Prostate gland (tissue), 2 donors: ENCODE data around the gene TM4SF18. TPM values are rescaled to one million over a fixed set of nuclear protein-coding genes. Genes with fewer than 3 reads are reported as not detected.
A peak's percentile ranks its signal among the peaks of the same experiment; 100 is the strongest.

Source experiments
- DNase-seq: peaks from one replicate; pipeline ENCODE4 v3.0.0-alpha.2; 2019; ENCODE audit warnings: low spot score
- H3K27ac ChIP-seq, 2 donors: fragments of 200-600 bp; sonication (generic); 2 replicates each; pipeline ENCODE4 v1.5.1; 2017 to 2019
- H3K27me3 ChIP-seq: fragments of 200-600 bp; sonication (generic); replicated peaks from 2 replicates; pipeline ENCODE4 v1.5.1; 2019; ENCODE audit not compliant: insufficient read depth
- H3K36me3 ChIP-seq, 2 donors: fragments of 200-600 bp; sonication (generic); 1 replicate in 1 of 2; 2 replicates in 1 of 2; pipeline versions ENCODE4 v1.5.1 to v1.8.1; 2017 to 2019
- H3K4me1 ChIP-seq: fragments of 200-600 bp; sonication (generic); replicated peaks from 2 replicates; pipeline ENCODE4 v1.5.1; 2019
- H3K4me3 ChIP-seq, 2 donors: fragments of 200-600 bp; sonication (generic); 2 replicates each; pipeline ENCODE4 v1.5.1; 2017 to 2019
- H3K9me3 ChIP-seq: fragments of 200-600 bp; sonication (generic); 2 replicates; pipeline ENCODE4 v1.5.1; 2017
- POLR2A ChIP-seq: fragments of 450-650 bp; IDR thresholded peaks from one replicate; pipeline ENCODE4 v1.6.1; 2016; ENCODE audit warnings: antibody characterized with exemption, mild to moderate bottlenecking
- POLR2AphosphoS5 ChIP-seq: sonication (generic); formaldehyde crosslinking; IDR thresholded peaks from one replicate; pipeline ENCODE4 v1.6.1; 2017; ENCODE audit warnings: antibody characterized with exemption
- WGBS: methylation state at CpG from one replicate; pipeline ENCODE4 v1.1.5; 2018; 5-methylcytosine and 5-hydroxymethylcytosine counted together
- intact Hi-C: fragments of 100-400 bp; cut with DNase I; formaldehyde crosslinking; loops from one replicate; pipeline ENCODE4 v1.14.2; 2022
- total RNA-seq, 2 donors: library from RNA; depleted of rRNA; stranded (reverse); fragments of >200 nt; gene quantifications; one replicate each; pipeline ENCODE4 v1.1.0, GENCODE V29; 2016
- TF ChIP-seq, protein P1 (sequence below), 4 experiments: fragments of 200-600 bp in 2 of 4; fragments of 450-650 bp in 2 of 4; sonication (generic) in 2 of 4; IDR thresholded peaks; 1 replicate in 3 of 4; 2 replicates in 1 of 4; pipeline ENCODE4 v1.5.1; 2016 to 2019; ENCODE audit warnings: antibody characterized with exemption in 4 of 4, mild to moderate bottlenecking in 2 of 4, moderate library complexity in 2 of 4

TM4SF18 gene
- total RNA-seq, 2 donors from 2014 or later, result 4.3 to 4.9 TPM

DNA sequence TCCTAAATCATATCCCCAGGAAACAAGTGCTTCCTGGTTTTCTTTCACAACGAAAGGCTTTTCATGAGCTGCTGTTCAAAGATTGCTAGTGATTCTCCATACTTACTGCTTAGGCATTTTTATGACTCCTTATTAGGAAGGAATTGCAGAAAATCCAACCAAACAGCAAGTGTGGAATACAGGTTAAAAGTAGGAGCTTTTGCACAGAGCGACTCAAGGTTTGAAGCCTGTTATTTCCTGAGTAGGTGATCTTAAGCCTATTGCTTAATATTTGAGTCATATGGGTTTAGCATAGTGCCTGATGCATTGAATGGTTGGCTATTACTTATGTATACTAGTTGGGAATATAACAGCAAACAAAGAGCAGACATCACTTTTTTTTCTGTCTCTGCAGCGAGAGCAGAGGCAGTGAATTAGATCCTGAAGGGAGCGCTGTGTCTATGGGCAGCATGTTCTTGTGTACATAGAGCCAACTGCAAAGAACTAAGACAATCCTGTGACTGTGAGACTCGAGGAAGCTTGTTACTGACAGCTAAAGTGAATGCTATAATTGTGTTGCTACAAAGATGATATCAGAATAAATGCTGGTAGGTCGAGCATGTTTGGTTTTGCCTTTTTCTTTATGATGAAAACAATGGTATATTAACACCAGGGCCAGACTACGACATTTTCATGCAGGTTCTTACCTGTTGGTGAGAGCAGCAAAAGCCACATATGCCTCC lies 37.7 kb upstream of the TM4SF18 start:
- peak; percentile 63 for TF ChIP-seq POLR2AphosphoS5
- TF ChIP-seq, protein P1, sequence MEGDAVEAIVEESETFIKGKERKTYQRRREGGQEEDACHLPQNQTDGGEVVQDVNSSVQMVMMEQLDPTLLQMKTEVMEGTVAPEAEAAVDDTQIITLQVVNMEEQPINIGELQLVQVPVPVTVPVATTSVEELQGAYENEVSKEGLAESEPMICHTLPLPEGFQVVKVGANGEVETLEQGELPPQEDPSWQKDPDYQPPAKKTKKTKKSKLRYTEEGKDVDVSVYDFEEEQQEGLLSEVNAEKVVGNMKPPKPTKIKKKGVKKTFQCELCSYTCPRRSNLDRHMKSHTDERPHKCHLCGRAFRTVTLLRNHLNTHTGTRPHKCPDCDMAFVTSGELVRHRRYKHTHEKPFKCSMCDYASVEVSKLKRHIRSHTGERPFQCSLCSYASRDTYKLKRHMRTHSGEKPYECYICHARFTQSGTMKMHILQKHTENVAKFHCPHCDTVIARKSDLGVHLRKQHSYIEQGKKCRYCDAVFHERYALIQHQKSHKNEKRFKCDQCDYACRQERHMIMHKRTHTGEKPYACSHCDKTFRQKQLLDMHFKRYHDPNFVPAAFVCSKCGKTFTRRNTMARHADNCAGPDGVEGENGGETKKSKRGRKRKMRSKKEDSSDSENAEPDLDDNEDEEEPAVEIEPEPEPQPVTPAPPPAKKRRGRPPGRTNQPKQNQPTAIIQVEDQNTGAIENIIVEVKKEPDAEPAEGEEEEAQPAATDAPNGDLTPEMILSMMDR (IDR thresholded peaks at IDR 0.05), result peak in 3 of 4 experiments; percentile 33 to 49 (median 41)
- no peak for TF ChIP-seq POLR2A
- 27% methylated on average over 7 of the region's 7 CpGs for WGBS
- peak overlapping the region; percentile 55 to 71 for H3K27ac ChIP-seq
- no peak overlapping the region for H3K4me3 ChIP-seq
- DNase-seq, result peak; percentile 62
- H3K4me1 ChIP-seq, result peaks cover 20% of the 10 kb centered on the region
- intact Hi-C loops, result no loop called here
- no peaks in the 10 kb centered on the region for H3K27me3 ChIP-seq
- no peaks in the 10 kb centered on the region for H3K36me3 ChIP-seq
- no peaks in the 10 kb centered on the region for H3K9me3 ChIP-seq

- 40% methylated on average over 3 of the region's 3 CpGs for WGBS
- no peaks in the 10 kb centered on the region for H3K9me3 ChIP-seq
- TF ChIP-seq POLR2AphosphoS5 (no peak), POLR2A (no peak)
- TF ChIP-seq, protein P1 (IDR thresholded peaks at IDR 0.05), result no peak
- intact Hi-C loops, result no loop called here
- no peaks in the 10 kb centered on the region for H3K27me3 ChIP-seq
- no peak for DNase-seq
- H3K27ac ChIP-seq, result peak overlapping the region; percentile 55 to 71
- no peak overlapping the region for H3K4me3 ChIP-seq
- no peaks in the 10 kb centered on the region for H3K36me3 ChIP-seq
- H3K4me1 ChIP-seq, result peaks cover 20% of the 10 kb centered on the region
Observed at GRCh38 chr3:149369991-149370866, 36.8 kb upstream of the TM4SF18 start.

DNA sequence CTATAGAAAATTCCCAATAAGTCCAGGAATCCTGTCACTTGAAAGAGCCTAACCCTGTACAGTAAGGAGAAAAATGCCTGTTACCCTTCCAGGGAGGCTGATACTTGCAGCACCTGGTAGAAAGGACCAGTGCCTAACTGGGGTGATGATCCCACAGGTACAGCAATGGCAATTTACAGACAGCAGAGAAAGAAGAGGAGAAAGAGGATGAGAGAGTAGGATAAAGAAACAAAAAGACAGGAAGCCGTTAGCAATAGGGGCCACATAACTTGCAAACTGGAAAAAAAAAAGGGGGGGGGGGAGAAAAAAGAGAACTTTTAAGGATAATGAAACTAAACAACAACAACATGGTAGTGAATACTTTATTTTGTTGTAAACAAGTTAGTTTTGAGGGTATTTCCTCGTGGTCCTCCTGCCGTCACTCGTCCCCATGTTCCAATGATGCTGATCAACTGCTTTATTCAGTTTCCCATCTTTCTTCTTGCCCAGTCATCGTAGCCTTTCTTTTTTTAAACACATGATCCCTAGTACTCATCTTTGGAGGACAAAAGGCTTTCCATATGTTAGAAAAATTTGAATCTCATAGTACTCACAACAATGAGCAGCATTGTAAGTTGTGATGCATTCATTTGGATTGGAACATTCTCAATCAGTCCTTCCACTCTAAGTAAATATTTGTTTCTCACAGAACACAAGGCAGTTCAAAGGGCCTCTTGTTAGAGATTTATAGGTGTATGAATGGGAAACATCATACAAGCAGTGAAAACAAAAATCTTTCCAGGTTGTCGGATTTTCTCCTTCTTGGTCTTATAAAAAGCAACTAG lies 35.5 kb upstream of the TM4SF18 start:
- DNase-seq, result no peak
- Histone ChIP-seq H3K4me3 (no peak overlapping the region), H3K36me3 (no peaks in the 10 kb centered on the region), H3K4me1 (peaks cover 20% of the 10 kb centered on the region), H3K9me3 (no peaks in the 10 kb centered on the region), H3K27me3 (no peaks in the 10 kb centered on the region), H3K27ac (peak overlapping the region; percentile 55 to 71)
- 59% methylated on average over 6 of the region's 6 CpGs for WGBS
- intact Hi-C loops, result no loop called here
- TF ChIP-seq, protein P1 (IDR thresholded peaks at IDR 0.05), result no peak
- peak; percentile 75 for TF ChIP-seq POLR2AphosphoS5
- TF ChIP-seq POLR2A, result no peak

GRCh38 chr3:149368201-149368673 lies 34.8 kb upstream of the TM4SF18 start:
- Histone ChIP-seq H3K27ac (peak overlapping the region; percentile 55 to 71), H3K27me3 (no peaks in the 10 kb centered on the region), H3K36me3 (no peaks in the 10 kb centered on the region), H3K4me3 (no peak overlapping the region), H3K4me1 (peaks cover 20% of the 10 kb centered on the region), H3K9me3 (no peaks in the 10 kb centered on the region)
- TF ChIP-seq, protein P1 (IDR thresholded peaks at IDR 0.05), result no peak
- TF ChIP-seq POLR2AphosphoS5, result no peak
- TF ChIP-seq POLR2A, result no peak
- intact Hi-C loops, result no loop called here
- no peak for DNase-seq
- WGBS, result 74% methylated on average over 6 of the region's 6 CpGs
